Stimulated activated CD8-positive, alpha-beta memory T cell treated with anti-CD3 and anti-CD28 coated beads, Interleukin-12 subunit alpha, Interleukin-12 subunit beta, amount 100 ng/mL, for 24 hours (primary cell): ENCODE results near the gene MEGF10.
"Not testable (repeated sequence)": the region's sequence is repeated elsewhere in the genome, so short reads cannot be mapped to it uniquely, and the experiment has no call there.

Experiments
- DNase-seq: peaks from one replicate; pipeline ENCODE4 v3.0.0-alpha.2; 2020; ENCODE audit errors: extremely low read depth

The MEGF10 gene

DNA sequence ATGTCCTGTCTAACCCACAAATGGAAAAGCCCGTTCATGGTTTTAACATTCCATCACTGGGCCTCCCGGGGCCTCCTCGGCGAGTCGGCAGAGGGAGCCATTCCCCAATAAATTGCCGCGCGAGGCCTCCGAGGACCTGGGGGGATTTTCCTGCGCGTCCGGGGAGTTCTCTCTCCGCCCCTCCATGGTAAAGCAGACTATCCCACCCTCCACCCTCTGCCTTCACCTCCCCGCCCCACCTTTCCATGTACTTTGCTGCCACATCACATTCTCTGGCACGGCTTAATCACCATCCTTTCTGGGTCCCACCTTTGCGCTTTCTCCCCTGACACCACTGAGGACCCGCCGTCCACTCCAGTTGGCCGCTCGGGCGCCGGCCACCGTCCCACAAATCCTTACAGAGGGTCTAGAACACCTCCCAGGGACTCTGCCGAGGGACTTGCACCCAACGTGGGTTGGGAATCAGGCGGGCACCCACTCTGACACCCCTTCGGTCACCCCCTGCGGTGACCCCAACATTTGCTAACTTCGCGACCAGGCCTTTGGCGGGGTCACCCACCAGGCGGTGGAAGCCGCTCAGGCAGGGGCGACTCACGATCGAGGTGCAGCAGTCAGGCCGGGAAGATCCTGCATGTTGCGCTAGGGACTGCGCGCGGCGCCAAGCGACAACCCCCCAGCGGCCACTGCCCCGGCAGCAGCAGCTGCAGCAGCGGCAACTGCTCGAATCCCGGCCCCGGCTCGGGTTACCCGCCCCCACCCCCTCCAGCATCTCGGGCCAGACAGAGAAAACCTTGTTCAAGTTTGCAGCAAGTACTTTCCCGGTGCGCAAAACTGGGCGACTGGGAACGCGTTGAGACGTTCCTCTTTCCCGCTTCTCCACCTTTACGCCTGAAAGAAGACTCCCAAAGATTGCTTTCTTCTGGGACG lies at the start of gene MEGF10:
Gene MEGF10 (plus strand): TSS at position 778 of the 927 bp plus-strand sequence. CDS start 40,513 bp downstream, outside the sequence.
- no peak for DNase-seq

DNA sequence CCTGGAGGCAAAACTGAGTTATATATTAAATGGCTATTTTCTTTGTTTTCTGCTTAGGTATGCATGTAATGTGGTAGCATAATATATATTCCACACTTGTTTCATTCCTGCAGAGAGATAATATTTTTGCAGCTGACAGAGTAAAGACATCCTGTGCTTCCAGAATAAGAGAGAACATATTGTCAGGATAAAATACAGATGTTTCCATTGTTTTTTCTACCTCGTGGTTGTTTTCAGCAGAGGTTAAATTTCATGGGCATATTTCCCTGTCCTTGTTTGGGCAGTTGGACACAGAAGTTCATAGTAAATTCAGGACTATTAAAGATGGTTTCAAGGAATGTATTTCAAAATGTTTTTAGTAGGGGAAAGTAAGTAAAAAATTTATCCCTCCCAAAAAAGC lies 47.6 kb upstream of the MEGF10 start:
- no peak for DNase-seq

DNA sequence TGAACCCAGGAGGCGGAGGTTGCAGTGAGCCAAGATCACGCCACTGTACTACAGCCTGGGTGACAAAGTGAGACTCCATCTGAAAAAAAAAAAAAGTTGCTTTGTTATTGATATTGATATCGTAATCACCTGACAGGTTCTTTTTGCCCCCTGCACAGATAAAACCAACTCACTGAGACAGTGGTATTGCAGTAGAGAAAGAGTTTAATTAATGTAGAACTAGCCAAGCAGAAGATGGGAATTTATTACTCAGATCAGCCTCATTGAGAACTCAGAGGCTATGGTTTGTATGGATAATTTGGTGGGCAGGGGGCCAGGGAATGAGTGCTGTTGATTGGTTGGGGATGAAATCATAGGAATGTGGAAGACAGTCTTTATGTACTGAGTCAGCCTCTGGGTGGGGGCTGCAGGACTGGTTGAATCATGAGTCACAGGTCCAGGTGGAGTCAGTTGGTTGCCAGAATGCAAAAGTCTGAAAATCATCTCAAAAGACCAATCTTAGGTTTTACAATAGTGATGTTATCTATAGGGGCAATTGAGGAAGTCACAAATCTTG lies 35.8 kb upstream of the MEGF10 start:
- DNase-seq = no peak

DNA sequence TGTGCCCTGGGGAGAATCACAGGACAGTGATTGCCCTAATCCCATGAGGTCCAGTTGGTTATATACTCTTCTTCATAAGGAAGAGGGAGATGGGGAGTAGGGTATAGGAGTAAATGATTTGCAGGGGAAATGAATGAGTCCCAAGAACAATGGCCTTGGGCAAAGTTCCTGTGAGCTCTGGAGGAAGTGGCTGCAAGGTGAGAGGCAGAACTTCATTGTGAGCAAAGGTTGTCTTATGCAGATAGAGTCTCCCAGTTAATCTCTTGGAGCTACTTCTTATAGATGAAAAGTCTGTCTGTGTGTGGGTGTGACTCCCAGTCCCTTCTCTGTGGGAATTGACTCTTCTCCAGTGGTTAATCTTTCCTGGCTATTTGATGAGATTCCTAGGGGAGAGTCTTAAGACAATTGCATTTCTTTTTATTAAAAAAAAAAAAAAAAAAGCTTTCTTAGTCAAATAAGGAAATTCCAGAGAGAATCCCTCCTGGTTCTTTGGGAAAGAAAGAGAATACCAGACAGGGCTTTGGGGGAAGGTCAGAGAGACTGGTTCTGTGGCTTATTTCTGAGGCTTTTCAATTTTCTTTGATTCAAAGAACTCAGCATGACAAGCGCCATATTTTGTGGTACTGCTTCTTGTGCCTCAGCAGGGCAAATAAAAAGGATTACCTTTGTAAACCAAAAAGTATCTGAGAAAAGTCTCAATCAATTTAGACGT lies 33.6 kb upstream of the MEGF10 start:
- no peak for DNase-seq

DNA sequence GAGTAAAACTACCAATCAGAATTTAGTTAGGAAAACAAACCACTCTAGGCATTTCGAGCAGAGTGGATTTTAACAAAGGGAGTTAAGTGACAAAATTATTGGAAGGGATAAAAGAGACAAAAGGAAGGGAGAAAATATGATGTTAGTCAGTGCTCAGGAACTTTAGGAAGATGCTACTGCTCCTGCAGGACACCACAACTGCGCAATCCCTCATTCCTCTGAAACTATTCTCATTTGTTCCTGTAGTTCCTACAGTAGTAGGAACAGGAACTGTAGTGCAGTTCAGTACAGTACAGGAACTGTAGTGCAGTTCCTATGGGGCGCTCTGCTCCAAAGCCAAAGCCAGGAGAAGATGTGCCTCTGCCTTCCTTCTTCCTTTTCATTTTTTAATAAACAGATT lies 29.9 kb upstream of the MEGF10 start:
- DNase-seq = no peak

- not testable (repeated sequence) for DNase-seq
These were observed 25.1 kb upstream of the MEGF10 start for GRCh38 chr5:127265473-127265872.

DNA sequence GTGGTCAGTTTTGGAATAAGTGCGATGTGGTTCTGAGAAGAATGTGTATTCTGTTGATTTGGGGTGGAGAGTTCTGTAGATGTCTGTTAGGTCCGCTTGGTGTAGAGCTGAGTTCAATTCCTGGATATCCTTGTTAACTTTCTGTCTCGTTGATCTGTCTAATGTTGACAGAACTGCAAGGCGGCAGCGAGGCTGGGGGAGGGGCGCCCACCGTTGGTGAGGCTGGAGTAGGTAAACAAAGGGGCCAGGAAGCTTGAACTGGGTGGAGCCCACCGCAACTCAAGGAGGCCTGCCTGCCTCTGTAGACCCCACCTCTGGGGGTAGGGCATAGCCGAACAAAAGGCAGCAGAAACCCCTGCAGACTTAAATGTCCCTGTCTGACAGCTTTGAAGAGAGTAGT lies 22.3 kb upstream of the MEGF10 start:
- DNase-seq = not testable (repeated sequence)

DNA sequence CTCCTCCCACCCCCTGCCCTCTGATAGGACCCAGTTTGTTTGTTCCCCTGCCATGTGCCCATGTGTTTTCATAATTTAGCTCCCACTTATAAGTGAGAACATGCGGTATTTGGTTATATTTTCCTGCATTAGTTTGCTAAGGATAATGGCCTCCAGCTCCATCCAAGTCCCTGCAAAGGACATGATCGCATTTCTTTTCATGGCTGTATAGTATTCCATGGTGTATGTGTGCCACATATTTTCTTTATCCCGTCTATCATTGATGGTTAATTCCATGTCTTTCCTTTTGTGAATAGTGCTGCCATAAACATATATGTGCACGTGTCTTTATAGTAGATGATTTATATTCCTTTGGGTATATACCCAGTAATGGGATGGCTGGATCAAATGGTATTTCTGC lies 19.9 kb upstream of the MEGF10 start:
- not testable (repeated sequence) for DNase-seq

- DNase-seq = no peak
These were observed 14.9 kb upstream of the MEGF10 start for GRCh38 chr5:127275641-127276193.

DNA sequence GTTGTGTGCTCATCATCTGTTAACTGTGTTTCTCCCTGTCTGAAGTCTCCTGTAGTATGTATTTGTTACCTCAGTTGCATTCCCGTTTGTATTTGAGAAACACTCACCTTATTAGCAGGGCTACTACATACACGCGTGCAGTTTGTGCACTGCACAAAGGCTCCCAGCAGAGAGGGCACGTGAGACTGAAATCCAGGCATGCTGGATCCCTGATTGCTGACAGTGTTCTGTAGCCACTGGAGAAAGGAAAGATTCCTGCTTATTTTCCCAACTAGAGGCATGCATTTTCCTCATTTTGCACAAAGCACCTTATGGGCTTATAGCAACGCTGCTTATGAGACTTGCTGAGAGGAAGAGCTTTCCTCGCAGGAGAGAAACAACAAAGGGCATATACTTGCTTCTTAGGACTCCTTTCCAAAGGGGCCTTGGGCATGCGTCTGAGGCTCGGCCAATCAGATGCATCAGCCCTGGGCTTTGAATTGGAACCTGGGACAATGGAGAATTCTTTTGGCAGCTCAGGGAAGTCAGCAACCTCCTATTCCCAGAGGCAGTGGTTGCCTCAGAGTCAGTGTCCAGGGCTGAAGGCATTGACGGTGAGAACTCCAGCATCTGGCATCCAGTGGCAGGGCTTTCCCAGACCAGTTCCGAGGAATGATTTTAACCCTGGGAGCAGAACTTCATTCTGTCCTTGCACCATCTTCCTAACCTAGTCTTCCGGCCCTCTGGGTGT lies 9.9 kb upstream of the MEGF10 start:
- no peak for DNase-seq

DNA sequence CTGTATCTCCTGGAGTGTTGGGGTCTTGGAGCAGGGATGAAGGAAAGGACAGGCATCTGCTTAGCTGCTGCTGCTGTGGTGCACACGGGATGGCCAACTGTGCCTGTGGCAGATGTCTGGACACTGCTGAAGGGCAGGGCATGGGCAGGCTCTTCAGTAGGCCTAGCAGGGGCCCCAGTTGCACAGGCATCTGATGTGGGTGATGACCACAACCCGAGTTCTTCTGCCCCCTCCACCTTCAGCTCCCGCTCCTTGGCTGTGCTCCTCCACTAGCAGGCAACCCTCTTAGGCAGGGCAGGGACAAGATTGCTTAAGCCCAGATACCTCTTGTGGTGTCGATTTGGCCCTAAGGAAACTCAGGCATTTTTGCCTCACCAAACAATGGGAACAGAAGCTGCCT lies 9.0 kb upstream of the MEGF10 start:
- no peak for DNase-seq

GRCh38 chr5:127288676-127289075 lies 1.9 kb upstream of the MEGF10 start:
- no peak for DNase-seq

- DNase-seq = no peak
These were observed 524 bp downstream of the MEGF10 start for GRCh38 chr5:127290946-127291693.

- no peak for DNase-seq
These were observed 1.6 kb downstream of the MEGF10 start for GRCh38 chr5:127292030-127292735.

DNA sequence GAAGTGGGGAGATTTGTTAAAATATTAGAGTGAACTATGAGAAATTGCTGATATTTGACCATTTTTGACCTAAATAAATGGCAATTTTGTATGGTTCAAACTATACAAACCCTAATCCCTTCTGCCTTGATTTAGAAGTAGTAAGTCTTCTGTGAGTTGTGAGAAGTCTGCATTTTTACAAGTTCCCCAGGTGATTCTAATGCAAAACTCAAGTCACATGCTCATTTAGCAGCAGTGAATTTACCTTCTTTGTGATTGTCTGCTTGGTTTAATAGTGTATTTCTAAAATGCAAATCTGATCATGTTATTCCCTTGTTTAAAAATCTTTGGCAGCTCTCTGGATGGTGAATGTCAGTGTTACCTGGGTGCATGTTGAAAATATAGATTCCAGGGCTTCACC lies 2.8 kb downstream of the MEGF10 start:
- no peak for DNase-seq

DNA sequence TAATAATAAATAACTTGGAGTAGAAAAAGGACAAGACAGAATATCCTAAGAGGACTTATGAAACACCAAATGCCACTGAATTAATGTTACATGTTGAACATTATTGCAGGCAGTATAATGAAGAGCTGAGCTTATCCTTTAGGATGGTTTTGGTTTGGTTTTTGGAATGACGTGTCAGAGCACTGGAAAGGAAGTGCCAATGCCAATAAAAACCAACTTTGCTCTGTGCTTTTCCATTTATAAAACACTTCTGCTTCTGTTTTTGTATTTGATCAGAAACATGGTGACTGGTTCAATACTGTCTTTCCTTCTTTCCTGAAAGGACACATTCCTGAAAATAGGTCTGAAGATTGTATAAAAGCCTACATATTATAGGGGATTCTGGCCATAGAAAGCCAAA lies 4.2 kb downstream of the MEGF10 start:
- no peak for DNase-seq

GRCh38 chr5:127295454-127295853 lies 4.9 kb downstream of the MEGF10 start:
- no peak for DNase-seq

- DNase-seq = no peak
These were observed 5.7 kb downstream of the MEGF10 start for GRCh38 chr5:127296321-127296720.

DNA sequence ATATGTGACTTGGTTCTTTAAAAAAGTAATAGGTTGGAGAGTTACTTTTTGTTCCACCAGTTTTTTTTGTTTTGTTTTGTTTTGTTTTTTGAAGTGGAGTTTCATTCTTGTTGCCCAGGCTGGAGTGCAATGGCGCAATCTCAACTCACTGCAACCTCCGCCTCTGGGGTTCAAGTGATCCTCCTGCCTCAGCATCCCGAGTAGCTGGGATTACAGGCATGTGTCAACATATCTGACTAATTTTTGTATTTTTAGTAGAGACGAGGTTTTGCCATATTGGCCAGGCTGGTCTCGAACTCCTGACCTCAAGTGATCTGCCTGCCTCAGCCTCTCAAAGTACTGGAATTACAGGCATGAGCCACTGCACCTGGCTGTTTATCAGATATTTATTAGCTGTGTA lies 6.3 kb downstream of the MEGF10 start:
- not testable (repeated sequence) for DNase-seq

DNA sequence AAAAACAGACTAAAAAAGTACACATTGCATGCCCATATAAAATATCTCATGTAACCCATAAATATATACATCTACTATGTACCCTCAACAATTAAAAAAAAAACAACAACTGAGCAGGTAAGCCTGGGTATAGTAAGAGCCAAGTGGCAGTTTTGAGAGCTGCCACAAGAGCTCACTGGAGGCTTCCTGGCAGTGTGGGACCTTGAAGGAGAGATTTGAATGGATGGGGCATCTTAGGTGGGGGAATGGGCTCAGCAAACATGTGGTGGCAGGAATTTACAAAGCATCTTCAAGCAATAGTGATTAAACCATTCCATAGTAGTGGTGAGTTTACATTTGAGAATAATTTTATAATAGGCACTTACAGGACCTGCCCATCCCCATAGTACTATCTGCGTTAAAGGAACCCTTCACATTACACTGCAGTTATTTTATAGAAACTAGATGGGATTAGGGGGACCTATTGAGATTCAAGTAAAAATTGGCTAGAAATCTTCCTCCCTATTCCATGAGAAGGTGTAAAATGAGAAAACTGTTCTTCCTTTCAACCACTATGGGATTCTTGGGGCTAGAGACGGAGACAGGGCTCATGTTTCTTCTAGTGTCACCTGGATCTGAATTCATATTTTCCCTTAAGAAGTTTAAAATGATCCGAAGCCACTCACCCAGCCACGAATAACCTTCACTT lies 6.9 kb downstream of the MEGF10 start:
- DNase-seq = no peak
